Nucleus accumbens (tissue), 56 donors: Measurements from ENCODE around the gene C1QL3.

ENCODE experiments used
- DNase-seq, 56 donors: peaks; one replicate each; lab custom pipeline; 2025; lab: John Stamatoyannopoulos, UW

The C1QL3 gene

GRCh38 chr10:16521311-16522016, at the start of gene C1QL3:
Gene C1QL3, minus strand, starts transcription at chr10:16521879. Its CDS starts 814 bp downstream, at chr10:16521065.
- DNase-seq: peak in 4 of 56 donors; percentile 1 to 37 (median 16)

GRCh38 chr10:16570731-16571130, 49.1 kb upstream of the C1QL3 start:
- no peak for DNase-seq

- DNase-seq: no peak
These were observed 44.6 kb upstream of the C1QL3 start for GRCh38 chr10:16566202-16566805.

GRCh38 chr10:16565604-16566003, 43.9 kb upstream of the C1QL3 start:
- DNase-seq: no peak

- DNase-seq: no peak
These were observed 41.2 kb upstream of the C1QL3 start for GRCh38 chr10:16562891-16563290.

- no peak for DNase-seq
These were observed 37.6 kb upstream of the C1QL3 start for GRCh38 chr10:16559236-16559773.

GRCh38 chr10:16547973-16548372, 26.3 kb upstream of the C1QL3 start:
- no peak for DNase-seq

- DNase-seq: no peak
These were observed 23.5 kb upstream of the C1QL3 start for GRCh38 chr10:16545116-16545736.

GRCh38 chr10:16544591-16544990, 22.9 kb upstream of the C1QL3 start:
- no peak for DNase-seq

- DNase-seq: no peak
These were observed 22.4 kb upstream of the C1QL3 start for GRCh38 chr10:16544099-16544498.

GRCh38 chr10:16536155-16536554, 14.5 kb upstream of the C1QL3 start:
- no peak for DNase-seq

GRCh38 chr10:16529853-16530252, 8.2 kb upstream of the C1QL3 start:
- no peak for DNase-seq

- no peak for DNase-seq
These were observed 5.8 kb upstream of the C1QL3 start for GRCh38 chr10:16527452-16527851.

GRCh38 chr10:16520900-16521299, 779 bp downstream of the C1QL3 start:
- DNase-seq: no peak

GRCh38 chr10:16519908-16520861, 1.5 kb downstream of the C1QL3 start:
- no peak for DNase-seq

- DNase-seq: no peak
These were observed 2.3 kb downstream of the C1QL3 start for GRCh38 chr10:16519250-16519907.

- DNase-seq: no peak
These were observed 2.9 kb downstream of the C1QL3 start for GRCh38 chr10:16518822-16519221.

GRCh38 chr10:16510843-16511242, 10.8 kb downstream of the C1QL3 start:
- DNase-seq: no peak

GRCh38 chr10:16509996-16510395, 11.7 kb downstream of the C1QL3 start:
- no peak for DNase-seq

GRCh38 chr10:16505161-16505560, 16.5 kb downstream of the C1QL3 start:
- no peak for DNase-seq
